Activated CD8-positive, alpha-beta T cell treated with anti-CD3 and anti-CD28 coated beads for 36 hours (primary cell): ENCODE data around the gene HS3ST3A1. TPM values are rescaled to one million over a fixed set of nuclear protein-coding genes. Genes with fewer than 3 reads are reported as not detected.

Experiments
- ATAC-seq: fragments of 200-7000 bp; cut with Tn5 transposase; one replicate; pipeline ENCODE4 v1.10.0; 2021; ENCODE audit warnings: mild to moderate bottlenecking, moderate library complexity
- CTCF ChIA-PET: fragments of 350-600 bp; sonication (Branson Sonifier 250); formaldehyde crosslinking; loops from one replicate; lab custom pipeline; 2021; ENCODE audit warnings: antibody characterized with exemption; lab: Charles Lee
- POLR2A ChIA-PET: fragments of 350-600 bp; sonication (Branson Sonifier 250); formaldehyde crosslinking; loops from one replicate; lab custom pipeline; 2021; ENCODE audit warnings: antibody characterized with exemption; lab: Charles Lee
- DNase-seq: peaks from one replicate; pipeline ENCODE4 v3.0.0-alpha.2; 2020
- H3K27ac Mint-ChIP-seq: one replicate; pipeline ENCODE4 v1.8.0; 2021; ENCODE audit warnings: mild to moderate bottlenecking, mixed read lengths
- H3K27me3 Mint-ChIP-seq: one replicate; pipeline ENCODE4 v1.8.0; 2021; ENCODE audit warnings: mixed read lengths
- H3K36me3 Mint-ChIP-seq: one replicate; pipeline ENCODE4 v1.8.0; 2021; ENCODE audit warnings: low read depth, mixed read lengths
- H3K4me1 Mint-ChIP-seq: one replicate; pipeline ENCODE4 v1.8.0; 2021; ENCODE audit warnings: low read depth, mixed read lengths
- H3K4me3 Mint-ChIP-seq: one replicate; pipeline ENCODE4 v1.8.0; 2021; ENCODE audit warnings: mild to moderate bottlenecking, moderate library complexity, mixed read lengths
- H3K9me3 Mint-ChIP-seq: one replicate; pipeline ENCODE4 v1.8.0; 2021; ENCODE audit warnings: mixed read lengths
- CTCF ChIP-seq: fragments of 200-600 bp; IDR thresholded peaks from one replicate; pipeline ENCODE4 v1.8.0; 2022; ENCODE audit warnings: antibody characterized with exemption, mild to moderate bottlenecking
- intact Hi-C: fragments of 100-400 bp; cut with micrococcal nuclease; formaldehyde crosslinking; loops from one replicate; pipeline ENCODE4 v1.10.0; 2022
- total RNA-seq, 2 experiments: library from RNA; stranded (reverse); gene quantifications; one replicate each; pipeline ENCODE4 v1.2.3, GENCODE V29; 2021

HS3ST3A1 gene
- total RNA-seq, 2 experiments from 2014 or later, result 0.11 TPM; not detected in 1

- H3K9me3 Mint-ChIP-seq, result no peaks in the 10 kb centered on the region
- ATAC-seq, result no peak
- no peak overlapping the region for H3K27ac Mint-ChIP-seq
- no peak for TF ChIP-seq CTCF
- POLR2A ChIA-PET, result interaction anchor here (0.6 kb wide), 1 partner anchor 608 kb away, joined by 3 read pairs; no protein-coding TSS in a partner anchor
- H3K27me3 Mint-ChIP-seq, result peaks cover 2% of the 10 kb centered on the region
- H3K36me3 Mint-ChIP-seq, result no peaks in the 10 kb centered on the region
- CTCF ChIA-PET, result no interaction called here
- intact Hi-C loops, result no loop called here
- H3K4me3 Mint-ChIP-seq, result no peak overlapping the region
- no peak for DNase-seq
- H3K4me1 Mint-ChIP-seq, result no peaks in the 10 kb centered on the region
Measured at GRCh38 chr17:13635951-13636350, 34.2 kb upstream of the HS3ST3A1 start.

- H3K9me3 Mint-ChIP-seq, result no peaks in the 10 kb centered on the region
- H3K4me3 Mint-ChIP-seq, result no peak overlapping the region
- ATAC-seq (no peak), DNase-seq (no peak)
- H3K36me3 Mint-ChIP-seq, result no peaks in the 10 kb centered on the region
- H3K27ac Mint-ChIP-seq, result no peak overlapping the region
- intact Hi-C loops, result no loop called here
- POLR2A ChIA-PET, result no interaction called here
- TF ChIP-seq CTCF, result no peak
- H3K4me1 Mint-ChIP-seq, result no peaks in the 10 kb centered on the region
- H3K27me3 Mint-ChIP-seq, result peaks cover 4% of the 10 kb centered on the region
- CTCF ChIA-PET, result no interaction called here
Measured at GRCh38 chr17:13634021-13634420, 32.3 kb upstream of the HS3ST3A1 start.

- TF ChIP-seq CTCF, result no peak
- Mint-ChIP-seq H3K27ac (no peak overlapping the region), H3K4me3 (no peak overlapping the region), H3K27me3 (peaks cover 11% of the 10 kb centered on the region), H3K4me1 (no peaks in the 10 kb centered on the region), H3K36me3 (no peaks in the 10 kb centered on the region), H3K9me3 (no peaks in the 10 kb centered on the region)
- no peak for ATAC-seq
- DNase-seq, result no peak
- intact Hi-C loops, result no loop called here
- POLR2A ChIA-PET, result no interaction called here
- CTCF ChIA-PET, result no interaction called here
Measured at GRCh38 chr17:13631529-13631928, 29.8 kb upstream of the HS3ST3A1 start.

GRCh38 chr17:13626703-13627102 is 25.0 kb upstream of the HS3ST3A1 start:
- intact Hi-C loops, result no loop called here
- Mint-ChIP-seq H3K27me3 (peaks cover 25% of the 10 kb centered on the region), H3K4me1 (no peaks in the 10 kb centered on the region), H3K4me3 (no peak overlapping the region), H3K36me3 (no peaks in the 10 kb centered on the region), H3K9me3 (no peaks in the 10 kb centered on the region), H3K27ac (no peak overlapping the region)
- ChIA-PET CTCF (no interaction called here), POLR2A (no interaction called here)
- DNase-seq (no peak), ATAC-seq (no peak)
- no peak for TF ChIP-seq CTCF

- Mint-ChIP-seq H3K4me3 (no peak overlapping the region), H3K4me1 (no peaks in the 10 kb centered on the region), H3K36me3 (no peaks in the 10 kb centered on the region), H3K27ac (no peak overlapping the region), H3K9me3 (peaks cover under 1% of the 10 kb centered on the region), H3K27me3 (peaks cover 21% of the 10 kb centered on the region)
- ATAC-seq (no peak), DNase-seq (no peak)
- TF ChIP-seq CTCF, result no peak
- ChIA-PET CTCF (interaction anchor here (0.5 to 0.7 kb wide), 2 partner anchors 71 to 1261 kb away, joined by 3 read pairs; no protein-coding TSS in a partner anchor), POLR2A (no interaction called here)
- intact Hi-C loops, result no loop called here
Measured at GRCh38 chr17:13619462-13619861, 17.7 kb upstream of the HS3ST3A1 start.
